ENCODE results near the gene PRDM10. TPM values are rescaled to one million over a fixed set of nuclear protein-coding genes. Genes with fewer than 3 reads are reported as not detected.

Gene PRDM10
- total and polyA plus RNA-seq, 10 of the 15 experiments (the other 5 are each of a cell fraction or from before 2014, with no cell fraction given) = 0.93 to 6.2 (median 4.1) TPM

DNA sequence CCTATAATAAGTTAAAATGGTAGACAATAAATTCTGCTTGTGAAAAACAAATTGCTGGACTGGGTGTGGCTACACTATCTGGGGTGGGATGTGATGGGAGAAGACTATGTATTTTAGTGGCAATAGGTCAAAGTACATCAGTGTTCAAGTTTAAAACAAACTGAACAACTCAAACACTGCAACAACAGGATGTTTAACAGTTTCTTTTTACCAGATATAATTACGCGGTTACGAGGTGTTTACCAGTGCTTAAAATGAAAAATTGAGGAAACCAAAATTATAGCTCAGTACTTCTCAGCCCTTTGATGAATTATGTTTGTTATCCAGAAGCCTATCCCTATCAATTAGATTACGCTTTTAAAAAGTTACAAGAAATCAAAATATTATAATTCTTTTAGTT, 3.2 kb downstream of the PRDM10 start:
- POLR2A ChIA-PET = no interaction called here
- TF ChIP-seq RB1 (IDR thresholded peaks at IDR 0.05; ENCODE audit: borderline replicate concordance) (no peak), SUZ12 (IDR thresholded peaks at IDR 0.05; ENCODE audit: unreplicated experiment) (no peak), IRF4 (IDR thresholded peaks at IDR 0.05; ENCODE audit: low read depth, low read length) (no peak), ETV6 (conservative IDR thresholded peaks at IDR 0.05 in 1 of 2, IDR thresholded peaks at IDR 0.05 in 1 of 2; ENCODE audit: borderline replicate concordance in 1 of 2, low read depth in 1 of 2) (no peak), RAD21 (IDR thresholded peaks at IDR 0.05; ENCODE audit: insufficient read depth, low read depth, low read length) (no peak), RBBP5 (conservative IDR thresholded peaks at IDR 0.05) (no peak), ZNF24 (IDR thresholded peaks at IDR 0.05) (no peak), SMC3 (IDR thresholded peaks at IDR 0.05; ENCODE audit: borderline replicate concordance, low read length) (no peak)
- intact Hi-C loops (cut with micrococcal nuclease; ENCODE audit: unreplicated experiment) (no loop called here), in situ Hi-C loops (cut with MboI) (no loop called here)
- Histone ChIP-seq H3K27ac (ENCODE audit: control insufficient read depth, insufficient read depth) (no peak overlapping the region), H3K79me2 (ENCODE audit: control insufficient read depth, insufficient read depth, low read length) (peaks cover 20% of the 10 kb centered on the region), H3K36me3 (ENCODE audit: control insufficient read depth in 2 of 2, insufficient read depth in 2 of 2, low read length in 1 of 2) (no peaks in the 10 kb centered on the region; a peak in 1 of 4 replicates), H3K4me3 (no peak overlapping the region), H3K9ac (ENCODE audit: control insufficient read depth, insufficient read depth, low read length) (no peak overlapping the region), H3K9me3 (replicated peaks; ENCODE audit: control insufficient read depth, insufficient read depth, low read length) (no peaks in the 10 kb centered on the region), H3K27me3 (replicated peaks in 1 of 2; ENCODE audit: control insufficient read depth in 2 of 2, insufficient read depth in 2 of 2, low read length in 1 of 2) (no peaks in the 10 kb centered on the region), H2AFZ (ENCODE audit: control insufficient read depth, low read depth, low read length) (no peak overlapping the region), H3K4me2 (ENCODE audit: control insufficient read depth, insufficient read depth) (no peak overlapping the region), H4K20me1 (ENCODE audit: control insufficient read depth, insufficient read depth) (no peaks in the 10 kb centered on the region), H3K4me1 (ENCODE audit: control insufficient read depth, insufficient read depth, low read length) (0 out of 2 replicates have a peak, but pooled peaks cover 3% of the 10 kb centered on the region)
- 95% methylated on average over 4 of the region's 4 CpGs for WGBS (ENCODE audit: insufficient coverage, insufficient replicate concordance, low lambda C conversion rate, missing lambda C conversion rate)
- CTCF ChIA-PET = no interaction called here
- RAD21 ChIA-PET (ENCODE audit: unreplicated experiment) = interaction anchor here (1.3 kb wide), 1 partner anchor 26 kb away, joined by 4 read pairs; no protein-coding TSS in a partner anchor
- no TSS peak for BruUV-seq (replicated peaks)
- DNase-seq (ENCODE audit: low read depth, low spot score) (no peak), ATAC-seq (no peak), FAIRE-seq (no peak)
- SMC1A ChIA-PET (ENCODE audit: uncharacterized antibody, unreplicated experiment) = interaction anchor here (0.6 kb wide), 1 partner anchor 80 kb away, joined by 3 read pairs; no protein-coding TSS in a partner anchor

DNA sequence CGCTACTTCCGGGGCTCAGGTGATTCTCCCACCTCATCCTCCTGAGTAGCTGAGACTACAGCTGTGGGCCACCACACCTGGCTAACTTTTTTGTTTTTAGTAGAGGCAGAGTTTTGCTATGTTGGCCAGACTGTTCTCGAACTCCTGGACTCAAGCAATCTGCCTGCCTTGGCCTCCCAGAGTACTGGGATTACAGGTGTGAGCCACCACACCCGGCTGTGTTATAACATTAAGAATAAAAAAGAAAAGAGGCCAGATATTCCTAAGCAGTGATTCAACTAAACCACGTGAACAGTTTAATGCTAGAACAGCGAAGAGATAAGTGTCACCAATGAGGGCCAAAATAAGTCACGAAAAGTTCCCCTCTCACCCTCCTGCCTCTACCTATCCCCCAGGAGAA, 3.7 kb downstream of the PRDM10 start:
- FAIRE-seq = no peak
- TF ChIP-seq ZNF274 (IDR thresholded peaks at IDR 0.05; ENCODE audit: insufficient read depth, insufficient read length) (no peak), BHLHE40 (IDR thresholded peaks at IDR 0.05; ENCODE audit: borderline replicate concordance in 1 of 2, low read depth in 2 of 2, low read length in 1 of 2) (no peak), STAT3 (IDR thresholded peaks at IDR 0.05; ENCODE audit: low read depth, low read length) (no peak), MTA2 (IDR thresholded peaks at IDR 0.05; ENCODE audit: low read depth) (no peak), BMI1 (IDR thresholded peaks at IDR 0.05; ENCODE audit: borderline replicate concordance) (no peak), RAD51 (IDR thresholded peaks at IDR 0.05) (no peak), TARDBP (IDR thresholded peaks at IDR 0.05; ENCODE audit: borderline replicate concordance) (no peak), MYC (IDR thresholded peaks at IDR 0.05; ENCODE audit: insufficient read depth, insufficient read length, insufficient replicate concordance, low read length, severe bottlenecking) (no peak), TCF12 (IDR thresholded peaks at IDR 0.05; ENCODE audit: low read depth, low read length) (no peak), FOXK2 (IDR thresholded peaks at IDR 0.05) (no peak)
- TF ChIP-seq, protein P1, sequence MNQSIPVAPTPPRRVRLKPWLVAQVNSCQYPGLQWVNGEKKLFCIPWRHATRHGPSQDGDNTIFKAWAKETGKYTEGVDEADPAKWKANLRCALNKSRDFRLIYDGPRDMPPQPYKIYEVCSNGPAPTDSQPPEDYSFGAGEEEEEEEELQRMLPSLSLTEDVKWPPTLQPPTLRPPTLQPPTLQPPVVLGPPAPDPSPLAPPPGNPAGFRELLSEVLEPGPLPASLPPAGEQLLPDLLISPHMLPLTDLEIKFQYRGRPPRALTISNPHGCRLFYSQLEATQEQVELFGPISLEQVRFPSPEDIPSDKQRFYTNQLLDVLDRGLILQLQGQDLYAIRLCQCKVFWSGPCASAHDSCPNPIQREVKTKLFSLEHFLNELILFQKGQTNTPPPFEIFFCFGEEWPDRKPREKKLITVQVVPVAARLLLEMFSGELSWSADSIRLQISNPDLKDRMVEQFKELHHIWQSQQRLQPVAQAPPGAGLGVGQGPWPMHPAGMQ (IDR thresholded peaks at IDR 0.05; ENCODE audit: borderline replicate concordance) = no peak

More for the DNA sequence above, 3.7 kb downstream of the PRDM10 start:
- no peak for DNase-seq (ENCODE audit: low read depth, low spot score)
- no peak for ATAC-seq
- SMC1A ChIA-PET (ENCODE audit: uncharacterized antibody, unreplicated experiment) = interaction anchor here (1.2 kb wide), 1 partner anchor 26 kb away, joined by 3 read pairs; no protein-coding TSS in a partner anchor
- Histone ChIP-seq H3K4me3 (no peak overlapping the region), H3K27me3 (replicated peaks in 1 of 2; ENCODE audit: control insufficient read depth in 2 of 2, insufficient read depth in 2 of 2, low read length in 1 of 2) (no peaks in the 10 kb centered on the region), H3K4me2 (ENCODE audit: control insufficient read depth, insufficient read depth) (no peak overlapping the region), H2AFZ (ENCODE audit: control insufficient read depth, low read depth, low read length) (no peak overlapping the region), H3K36me3 (ENCODE audit: control insufficient read depth in 2 of 2, insufficient read depth in 2 of 2, low read length in 1 of 2) (no peaks in the 10 kb centered on the region; a peak in 1 of 4 replicates), H3K4me1 (ENCODE audit: control insufficient read depth, insufficient read depth, low read length) (0 out of 2 replicates have a peak, but pooled peaks cover 3% of the 10 kb centered on the region), H3K9ac (ENCODE audit: control insufficient read depth, insufficient read depth, low read length) (no peak overlapping the region), H3K27ac (ENCODE audit: control insufficient read depth, insufficient read depth) (no peak overlapping the region), H3K9me3 (replicated peaks; ENCODE audit: control insufficient read depth, insufficient read depth, low read length) (no peaks in the 10 kb centered on the region), H3K79me2 (ENCODE audit: control insufficient read depth, insufficient read depth, low read length) (peaks cover 20% of the 10 kb centered on the region), H4K20me1 (ENCODE audit: control insufficient read depth, insufficient read depth) (no peaks in the 10 kb centered on the region)
- intact Hi-C loops (cut with micrococcal nuclease; ENCODE audit: unreplicated experiment) = no loop called here
- CTCF ChIA-PET = no interaction called here
- RAD21 ChIA-PET (ENCODE audit: unreplicated experiment) = interaction anchor here (1.3 kb wide), 1 partner anchor 25 kb away, joined by 4 read pairs; no protein-coding TSS in a partner anchor
- in situ Hi-C loops (cut with MboI) = no loop called here
- POLR2A ChIA-PET = no interaction called here
- WGBS (ENCODE audit: insufficient coverage, insufficient replicate concordance, low lambda C conversion rate, missing lambda C conversion rate) = 90% methylated on average over 7 of the region's 7 CpGs
- no TSS peak for BruUV-seq (replicated peaks)

All from GM12878 (cell line).